HEK293 (cell line): ENCODE data around the gene CAPN8.

Source experiments
- CTCF ChIA-PET: fragments of 350-600 bp; formaldehyde crosslinking; extraction: SDS; loops from one replicate; lab custom pipeline; 2021; ENCODE audit warnings: antibody characterized with exemption; lab: Yijun Ruan, JAX
- POLR2A ChIA-PET: fragments of 300-600 bp; formaldehyde crosslinking; extraction: SDS; loops from one replicate; lab custom pipeline; 2020; ENCODE audit warnings: antibody characterized with exemption, inconsistent platforms; lab: Yijun Ruan, JAX
- H3K27ac ChIP-seq: fragments of 200-500 bp; sonication (Bioruptor generic); 2 replicates; pipeline ENCODE4 v1.5.1; 2014; ENCODE audit warnings: low read depth, low read length, control low read depth, inconsistent platforms; ENCODE audit errors: extremely low read depth
- H3K36me3 ChIP-seq, 2 experiments: fragments of 200-500 bp in 1 of 2; sonication (Bioruptor generic) in 1 of 2; 1 replicate in 1 of 2; 2 replicates in 1 of 2; pipeline ENCODE4 v1.5.1; 2014 to 2017; ENCODE audit warnings: inconsistent platforms in 2 of 2, low read length in 2 of 2; ENCODE audit not compliant: control insufficient read depth in 2 of 2, insufficient read depth in 1 of 2
- H3K4me1 ChIP-seq: fragments of 200-500 bp; sonication (Bioruptor generic); 2 replicates; pipeline ENCODE4 v1.5.1; 2014; ENCODE audit warnings: mild to moderate bottlenecking, low read length, inconsistent platforms; ENCODE audit not compliant: control insufficient read depth, insufficient read depth
- H3K4me3 ChIP-seq: 2 replicates; pipeline ENCODE4 v1.5.1; 2011; ENCODE audit warnings: low read depth, mild to moderate bottlenecking, control low read depth, low read length, moderate library complexity
- H3K9me3 ChIP-seq: fragments of 200-500 bp; sonication (Bioruptor generic); 2 replicates; pipeline ENCODE4 v1.5.1; 2014; ENCODE audit warnings: low read depth, low read length, inconsistent platforms; ENCODE audit not compliant: control insufficient read depth, insufficient read depth
- GLIS1 ChIP-seq: fragments of 450-650 bp; formaldehyde crosslinking; IDR thresholded peaks from 2 replicates; pipeline ENCODE4 v1.5.1; 2016; ENCODE audit warnings: missing biosample characterization, missing genetic modification characterization
- IKZF3 ChIP-seq: fragments of 450-650 bp; IDR thresholded peaks from 2 replicates; pipeline ENCODE4 v1.5.0; 2018; ENCODE audit warnings: missing biosample characterization, mild to moderate bottlenecking, missing genetic modification characterization, moderate library complexity
- KLF17 ChIP-seq: fragments of 450-650 bp; formaldehyde crosslinking; IDR thresholded peaks from 2 replicates; pipeline ENCODE4 v1.5.1; 2016; ENCODE audit warnings: missing biosample characterization, missing genetic modification characterization
- OSR2 ChIP-seq: fragments of 450-650 bp; formaldehyde crosslinking; IDR thresholded peaks from 2 replicates; pipeline ENCODE4 v1.5.1; 2016; ENCODE audit warnings: missing biosample characterization, missing genetic modification characterization
- ZNF138 ChIP-seq: fragments of 450-650 bp; formaldehyde crosslinking; IDR thresholded peaks from 2 replicates; pipeline ENCODE4 v1.5.1; 2016; ENCODE audit warnings: missing biosample characterization, missing genetic modification characterization, borderline replicate concordance
- ZNF157 ChIP-seq: fragments of 450-650 bp; formaldehyde crosslinking; IDR thresholded peaks from 2 replicates; pipeline ENCODE4 v1.5.1; 2016; ENCODE audit warnings: missing biosample characterization, missing genetic modification characterization
- ZNF513 ChIP-seq: fragments of 450-650 bp; IDR thresholded peaks from 2 replicates; pipeline ENCODE4 v1.5.1; 2018; ENCODE audit warnings: missing biosample characterization, missing genetic modification characterization
- ZNF561 ChIP-seq: fragments of 450-650 bp; IDR thresholded peaks from 2 replicates; pipeline ENCODE4 v1.5.1; 2018; ENCODE audit warnings: missing biosample characterization, missing genetic modification characterization, borderline replicate concordance
- ZNF600 ChIP-seq: fragments of 450-650 bp; formaldehyde crosslinking; IDR thresholded peaks from 2 replicates; pipeline ENCODE4 v1.5.1; 2016; ENCODE audit warnings: missing biosample characterization, missing genetic modification characterization
- ZNF777 ChIP-seq: fragments of 450-650 bp; formaldehyde crosslinking; IDR thresholded peaks from 2 replicates; pipeline ENCODE4 v1.5.1; 2017; ENCODE audit warnings: missing biosample characterization, missing genetic modification characterization, borderline replicate concordance
- ZNF837 ChIP-seq: fragments of 450-650 bp; formaldehyde crosslinking; IDR thresholded peaks from 2 replicates; pipeline ENCODE4 v1.5.1; 2016; ENCODE audit warnings: missing biosample characterization, missing genetic modification characterization
- TF ChIP-seq, protein P1 (sequence below): fragments of 450-650 bp; formaldehyde crosslinking; IDR thresholded peaks from 2 replicates; pipeline ENCODE4 v1.5.1; 2017; ENCODE audit warnings: missing biosample characterization, missing genetic modification characterization
- TF ChIP-seq, protein P2 (sequence below): fragments of 450-650 bp; formaldehyde crosslinking; IDR thresholded peaks from 2 replicates; pipeline ENCODE4 v1.5.1; 2016; ENCODE audit warnings: missing biosample characterization, missing genetic modification characterization
- TF ChIP-seq, protein P3 (sequence below): fragments of 450-650 bp; formaldehyde crosslinking; IDR thresholded peaks from 2 replicates; pipeline ENCODE4 v1.5.1; 2016; ENCODE audit warnings: missing biosample characterization, missing genetic modification characterization

Gene CAPN8

GRCh38 chr1:223711747-223712193 is 46.3 kb upstream of the CAPN8 start (continued):
- TF ChIP-seq ZNF138 (tag by site-specific recombination) (no peak), ZNF157 (tag by site-specific recombination) (no peak), ZNF837 (tag by site-specific recombination) (no peak)

- TF ChIP-seq ZNF561 (0 out of 2 replicates have a peak, but pooled peaks have one; percentile 25), ZNF777 (tag by site-specific recombination) (no peak), GLIS1 (tag by site-specific recombination) (peak; percentile 36), ZNF600 (tag by site-specific recombination) (peak; percentile 97), OSR2 (tag by site-specific recombination) (peak; percentile 75), ZNF513 (0 out of 2 replicates have a peak, but pooled peaks have one; percentile 45), IKZF3 (tag by site-specific recombination) (0 out of 2 replicates have a peak, but pooled peaks have one; percentile 39), KLF17 (tag by site-specific recombination) (0 out of 2 replicates have a peak, but pooled peaks have one; percentile 11)
- TF ChIP-seq, protein P1, sequence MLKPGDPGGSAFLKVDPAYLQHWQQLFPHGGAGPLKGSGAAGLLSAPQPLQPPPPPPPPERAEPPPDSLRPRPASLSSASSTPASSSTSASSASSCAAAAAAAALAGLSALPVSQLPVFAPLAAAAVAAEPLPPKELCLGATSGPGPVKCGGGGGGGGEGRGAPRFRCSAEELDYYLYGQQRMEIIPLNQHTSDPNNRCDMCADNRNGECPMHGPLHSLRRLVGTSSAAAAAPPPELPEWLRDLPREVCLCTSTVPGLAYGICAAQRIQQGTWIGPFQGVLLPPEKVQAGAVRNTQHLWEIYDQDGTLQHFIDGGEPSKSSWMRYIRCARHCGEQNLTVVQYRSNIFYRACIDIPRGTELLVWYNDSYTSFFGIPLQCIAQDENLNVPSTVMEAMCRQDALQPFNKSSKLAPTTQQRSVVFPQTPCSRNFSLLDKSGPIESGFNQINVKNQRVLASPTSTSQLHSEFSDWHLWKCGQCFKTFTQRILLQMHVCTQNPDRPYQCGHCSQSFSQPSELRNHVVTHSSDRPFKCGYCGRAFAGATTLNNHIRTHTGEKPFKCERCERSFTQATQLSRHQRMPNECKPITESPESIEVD (tag by site-specific recombination): no peak
- TF ChIP-seq, protein P2, sequence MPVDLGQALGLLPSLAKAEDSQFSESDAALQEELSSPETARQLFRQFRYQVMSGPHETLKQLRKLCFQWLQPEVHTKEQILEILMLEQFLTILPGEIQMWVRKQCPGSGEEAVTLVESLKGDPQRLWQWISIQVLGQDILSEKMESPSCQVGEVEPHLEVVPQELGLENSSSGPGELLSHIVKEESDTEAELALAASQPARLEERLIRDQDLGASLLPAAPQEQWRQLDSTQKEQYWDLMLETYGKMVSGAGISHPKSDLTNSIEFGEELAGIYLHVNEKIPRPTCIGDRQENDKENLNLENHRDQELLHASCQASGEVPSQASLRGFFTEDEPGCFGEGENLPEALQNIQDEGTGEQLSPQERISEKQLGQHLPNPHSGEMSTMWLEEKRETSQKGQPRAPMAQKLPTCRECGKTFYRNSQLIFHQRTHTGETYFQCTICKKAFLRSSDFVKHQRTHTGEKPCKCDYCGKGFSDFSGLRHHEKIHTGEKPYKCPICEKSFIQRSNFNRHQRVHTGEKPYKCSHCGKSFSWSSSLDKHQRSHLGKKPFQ: peak; percentile 85
- TF ChIP-seq, protein P3, sequence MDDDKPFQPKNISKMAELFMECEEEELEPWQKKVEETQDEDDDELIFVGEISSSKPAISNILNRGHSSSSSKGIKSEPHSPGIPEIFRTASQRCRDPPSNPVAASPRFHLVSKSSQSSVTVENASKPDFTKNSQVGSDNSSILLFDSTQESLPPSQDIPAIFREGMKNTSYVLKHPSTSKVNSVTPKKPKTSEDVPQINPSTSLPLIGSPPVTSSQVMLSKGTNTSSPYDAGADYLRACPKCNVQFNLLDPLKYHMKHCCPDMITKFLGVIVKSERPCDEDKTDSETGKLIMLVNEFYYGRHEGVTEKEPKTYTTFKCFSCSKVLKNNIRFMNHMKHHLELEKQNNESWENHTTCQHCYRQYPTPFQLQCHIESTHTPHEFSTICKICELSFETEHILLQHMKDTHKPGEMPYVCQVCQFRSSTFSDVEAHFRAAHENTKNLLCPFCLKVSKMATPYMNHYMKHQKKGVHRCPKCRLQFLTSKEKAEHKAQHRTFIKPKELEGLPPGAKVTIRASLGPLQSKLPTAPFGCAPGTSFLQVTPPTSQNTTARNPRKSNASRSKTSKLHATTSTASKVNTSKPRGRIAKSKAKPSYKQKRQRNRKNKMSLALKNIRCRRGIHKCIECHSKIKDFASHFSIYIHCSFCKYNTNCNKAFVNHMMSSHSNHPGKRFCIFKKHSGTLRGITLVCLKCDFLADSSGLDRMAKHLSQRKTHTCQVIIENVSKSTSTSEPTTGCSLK (tag by site-specific recombination): no peak
- Histone ChIP-seq H3K4me1 (peaks cover 58% of the 10 kb centered on the region), H3K36me3 (no peaks in the 10 kb centered on the region), H3K4me3 (no peak overlapping the region), H3K9me3 (no peaks in the 10 kb centered on the region), H3K27ac (peak overlapping the region; percentile 52)
- CTCF ChIA-PET: interaction anchor here (0.5 to 3.2 kb wide), 12 partner anchors 9 to 403 kb away, joined by 3 to 19 read pairs (median 4); no protein-coding TSS in a partner anchor
- POLR2A ChIA-PET: no interaction called here
Observed at GRCh38 chr1:223711173-223711572, 45.7 kb upstream of the CAPN8 start.
